ENCODE measurements around the gene IBA57. TPM values are rescaled to one million over a fixed set of nuclear protein-coding genes. Genes with fewer than 3 reads are reported as not detected.

The IBA57 gene
- total RNA-seq (2022; extraction: Qiagen RNA extraction): 2.8 to 5.7 TPM (median 5.1 TPM) in 5 replicates

GRCh38 chr1:228165372-228166169, at the start of gene IBA57:
IBA57 (plus strand) TSS chr1:228165804; CDS start chr1:228165817, 13 bp downstream.

GRCh38 chr1:228139931-228140723, 25.5 kb upstream of the IBA57 start, which contains the start of gene GUK1:
GUK1 (plus strand) TSS chr1:228140279; CDS start chr1:228140303, 24 bp downstream.

GRCh38 chr1:228149406-228150119, 16.0 kb upstream of the IBA57 start, which contains the start of gene GJC2:
GJC2 (plus strand) TSS chr1:228149930; CDS start chr1:228157759, 7,829 bp downstream.

GRCh38 chr1:228207851-228208821, 42.5 kb downstream of the IBA57 start, which contains the start of gene OBSCN:
OBSCN (plus strand) TSS chr1:228208044; CDS start chr1:228211784, 3,740 bp downstream.

Other genes with a start within 250 kb of the IBA57 start
- gene WNT9A, start 217.9 kb upstream of the IBA57 start, total RNA-seq (2022; extraction: Qiagen RNA extraction): 5.0 to 6.7 TPM (median 5.7 TPM) in 5 replicates
- gene WNT3A, start 158.8 kb upstream of the IBA57 start, total RNA-seq (2022; extraction: Qiagen RNA extraction): 0.02 to 0.07 TPM (median 0.04 TPM) in 4 of 5 replicates, not detected in the other
- gene ARF1, start 83.1 kb upstream of the IBA57 start, total RNA-seq (2022; extraction: Qiagen RNA extraction): 347 to 462 TPM (median 449 TPM) in 5 replicates
- gene C1orf35, start 62.5 kb upstream of the IBA57 start, total RNA-seq (2022; extraction: Qiagen RNA extraction): 29.6 to 36.8 TPM (median 33.9 TPM) in 5 replicates
- 66.7 to 74.9 TPM (median 69.3 TPM) in 5 replicates for gene MRPL55, start 56.5 kb upstream of the IBA57 start, total RNA-seq (2022; extraction: Qiagen RNA extraction)
- gene GUK1, start 25.5 kb upstream of the IBA57 start, total RNA-seq (2022; extraction: Qiagen RNA extraction): 108 to 153 TPM (median 145 TPM) in 5 replicates
- gene GJC2, start 15.9 kb upstream of the IBA57 start, total RNA-seq (2022; extraction: Qiagen RNA extraction): 0.14 to 0.47 TPM (median 0.27 TPM) in 5 replicates
- gene OBSCN, start 42.2 kb downstream of the IBA57 start, total RNA-seq (2022; extraction: Qiagen RNA extraction): 2.2 to 6.7 TPM (median 4.3 TPM) in 5 replicates
- gene TRIM11, start 241.0 kb downstream of the IBA57 start, total RNA-seq (2022; extraction: Qiagen RNA extraction): 22.2 to 34.0 TPM (median 31.6 TPM) in 5 replicates

Data from A549 treated with dexamethasone at 1 μM for 4 hours (cell line).